ENCODE results near the gene BCAS3. TPM values are rescaled to one million over a fixed set of nuclear protein-coding genes. Genes with fewer than 3 reads are reported as not detected.

BCAS3 gene
- total RNA-seq, 1 experiment from 2014 or later = 26.3 TPM

GRCh38 chr17:61361084-61361483, 683.4 kb downstream of the BCAS3 start:
- ChIA-PET RAD21 (ENCODE audit: low non-redundant PET in 1 of 2, low total read pairs in 2 of 2, uncharacterized antibody in 2 of 2, unreplicated experiment in 2 of 2) (no interaction called here), CTCF (no interaction called here), POLR2A (no interaction called here)
- ATAC-seq (no peak), DNase-seq (ENCODE audit: low read depth, low spot score) (no peak)
- Histone ChIP-seq H3K9me2 (ENCODE audit: insufficient read depth) (no peaks in the 10 kb centered on the region), H3K4me2 (ENCODE audit: low read length) (no peak overlapping the region), H4K20me1 (ENCODE audit: insufficient read depth) (no peaks in the 10 kb centered on the region), H3K9me3 (ENCODE audit: control insufficient read depth in 1 of 2, insufficient read depth in 1 of 2, low read depth in 1 of 2, low read length in 2 of 2) (no peaks in the 10 kb centered on the region), H3K36me3 (ENCODE audit: control insufficient read depth in 1 of 2, insufficient read depth in 2 of 2, low read length in 2 of 2) (no peaks in the 10 kb centered on the region), H3K27me3 (ENCODE audit: insufficient read depth, low read length) (peaks cover 15% of the 10 kb centered on the region; the same call in 1 of the 2 replicates), H3K27ac (ENCODE audit: low read depth, low read length) (no peak overlapping the region), H3K4me1 (ENCODE audit: control insufficient read depth in 1 of 2, insufficient read depth in 2 of 2, low read length in 2 of 2) (peaks cover 6 to 9% of the 10 kb centered on the region in 2 experiments), H3K9ac (ENCODE audit: low read length) (no peak overlapping the region), H3K4me3 (replicated peaks in 1 of 2; ENCODE audit: low read depth in 1 of 2, low read length in 2 of 2) (no peak overlapping the region), H3K79me2 (ENCODE audit: insufficient read depth, low read length) (no peaks in the 10 kb centered on the region), H2AFZ (ENCODE audit: low read depth, low read length, poor library complexity, severe bottlenecking) (no peak overlapping the region)
- BruUV-seq (replicated peaks) = no TSS peak
- TF ChIP-seq SRF (IDR thresholded peaks at IDR 0.05; ENCODE audit: low read depth) (no peak), ZBTB33 (IDR thresholded peaks at IDR 0.05; ENCODE audit: extremely low read depth, insufficient replicate concordance, low read length) (no peak), CEBPB (IDR thresholded peaks at IDR 0.05; ENCODE audit: low read depth) (no peak), CBX3 (IDR thresholded peaks at IDR 0.05; ENCODE audit: low read depth) (no peak), REST (IDR thresholded peaks at IDR 0.05; ENCODE audit: low read depth) (no peak), RAD21 (IDR thresholded peaks at IDR 0.05; ENCODE audit: low read depth) (no peak), JUND (IDR thresholded peaks at IDR 0.05) (no peak), ZNF274 (IDR thresholded peaks at IDR 0.05; ENCODE audit: low read depth, low read length) (no peak), POLR2A (IDR thresholded peaks at IDR 0.05; ENCODE audit: borderline replicate concordance, extremely low read depth, insufficient read depth, insufficient read length) (no peak), FOSL1 (IDR thresholded peaks at IDR 0.05; ENCODE audit: low read depth) (no peak), POLR2AphosphoS5 (IDR thresholded peaks at IDR 0.05; ENCODE audit: low read depth, low read length) (no peak), TCF7L2 (IDR thresholded peaks at IDR 0.05; ENCODE audit: borderline replicate concordance, extremely low read depth, insufficient read depth, insufficient read length) (no peak), MAX (IDR thresholded peaks at IDR 0.05) (no peak), EZH2 (IDR thresholded peaks at IDR 0.05) (no peak), EZH2phosphoT487 (IDR thresholded peaks at IDR 0.05; ENCODE audit: borderline replicate concordance) (no peak), EGR1 (IDR thresholded peaks at IDR 0.05; ENCODE audit: low read depth) (no peak), SP1 (IDR thresholded peaks at IDR 0.05; ENCODE audit: low read depth) (no peak), ELF1 (IDR thresholded peaks at IDR 0.05; ENCODE audit: borderline replicate concordance, low read depth) (no peak)
- intact Hi-C loops (cut with micrococcal nuclease) = no loop called here

Measured in HCT116 (cell line).